ENCODE results near the gene NXPH1.

DNA sequence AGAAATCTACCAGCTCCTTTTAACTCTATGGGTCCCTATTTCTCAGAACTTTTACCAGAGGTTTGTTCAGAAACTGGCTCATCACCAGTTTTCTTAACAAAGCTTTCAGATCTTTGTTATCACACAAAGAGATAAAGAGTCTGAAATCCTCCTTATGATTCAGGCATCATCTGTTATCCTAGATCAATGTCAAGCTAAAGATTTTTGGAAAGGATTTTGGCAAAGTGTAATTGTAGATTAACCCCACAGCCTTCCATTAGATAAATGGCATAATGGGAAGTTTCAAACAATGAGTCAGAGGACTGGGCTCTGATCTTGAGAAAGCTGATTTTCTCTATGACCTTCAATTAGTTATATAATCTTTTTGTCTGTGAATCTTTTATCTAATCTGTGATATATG, 192.2 kb downstream of the NXPH1 start:
- no peak for TF ChIP-seq TARDBP (IDR thresholded peaks at IDR 0.05)
- TF ChIP-seq FOXA1 (IDR thresholded peaks at IDR 0.05) = no peak
- no peak for TF ChIP-seq BHLHE40 (IDR thresholded peaks at IDR 0.05; ENCODE audit: borderline replicate concordance)
- no peak for TF ChIP-seq FOXM1 (IDR thresholded peaks at IDR 0.05; ENCODE audit: borderline replicate concordance)
- TF ChIP-seq SP1 (IDR thresholded peaks at IDR 0.05) = no peak
